ENCODE measurements around the gene CD68. TPM values are rescaled to one million over a fixed set of nuclear protein-coding genes. Genes with fewer than 3 reads are reported as not detected.

The CD68 gene
- polyA plus RNA-seq (ENCODE audit: insufficient read length), result 25.6 TPM

- no peak for DNase-seq (ENCODE audit: low read depth)
Observed at GRCh38 chr17:7579001-7579833, at the start of gene CD68. TSS of gene CD68 (plus strand) at chr17:7579638. CDS start at chr17:7579678, 40 bp downstream.

DNA sequence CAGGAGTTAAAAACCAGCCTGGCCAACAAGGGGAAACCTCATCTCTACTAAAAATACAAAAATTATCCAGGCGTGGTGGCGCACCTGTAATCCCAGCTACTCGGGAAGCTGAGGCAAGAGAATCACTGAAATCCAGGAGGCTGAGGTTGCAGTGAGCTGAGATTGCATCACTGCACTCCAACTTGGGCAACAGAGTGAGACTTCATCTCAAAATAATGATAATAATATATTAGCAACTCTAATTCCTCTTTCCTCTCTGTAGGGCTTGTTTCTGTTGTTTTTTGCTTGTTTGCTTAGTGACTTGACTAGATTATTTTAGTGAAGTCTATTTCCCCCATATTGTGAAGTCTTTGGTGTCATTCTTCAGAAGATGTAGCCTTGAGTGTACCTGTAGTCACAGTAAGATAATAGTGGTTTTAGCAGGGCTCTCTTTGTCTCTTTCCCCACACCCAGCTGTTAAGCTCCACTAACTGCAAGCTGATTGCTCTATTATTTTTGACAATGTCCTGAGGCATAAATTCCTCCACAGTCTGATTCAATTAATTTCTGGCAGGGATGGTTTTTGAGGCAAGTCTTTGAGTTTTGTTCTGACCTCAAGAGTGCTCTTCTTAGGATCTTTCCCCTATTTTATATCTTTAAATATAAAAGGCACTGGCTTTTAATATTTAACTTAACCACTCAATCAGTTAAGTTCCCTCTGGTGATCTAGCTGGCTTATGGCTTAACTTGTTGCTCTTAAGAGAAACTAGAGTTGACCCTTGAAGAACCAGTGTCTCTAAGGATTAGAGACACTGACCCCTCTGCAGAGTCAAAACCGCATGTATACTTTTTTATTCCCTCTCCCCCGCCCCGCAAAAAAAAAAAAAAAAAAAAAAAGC is 49.2 kb upstream of the CD68 start:
- no peak for DNase-seq (ENCODE audit: low read depth)

GRCh38 chr17:7538050-7538449 is 41.4 kb upstream of the CD68 start:
- no peak for DNase-seq (ENCODE audit: low read depth)

DNA sequence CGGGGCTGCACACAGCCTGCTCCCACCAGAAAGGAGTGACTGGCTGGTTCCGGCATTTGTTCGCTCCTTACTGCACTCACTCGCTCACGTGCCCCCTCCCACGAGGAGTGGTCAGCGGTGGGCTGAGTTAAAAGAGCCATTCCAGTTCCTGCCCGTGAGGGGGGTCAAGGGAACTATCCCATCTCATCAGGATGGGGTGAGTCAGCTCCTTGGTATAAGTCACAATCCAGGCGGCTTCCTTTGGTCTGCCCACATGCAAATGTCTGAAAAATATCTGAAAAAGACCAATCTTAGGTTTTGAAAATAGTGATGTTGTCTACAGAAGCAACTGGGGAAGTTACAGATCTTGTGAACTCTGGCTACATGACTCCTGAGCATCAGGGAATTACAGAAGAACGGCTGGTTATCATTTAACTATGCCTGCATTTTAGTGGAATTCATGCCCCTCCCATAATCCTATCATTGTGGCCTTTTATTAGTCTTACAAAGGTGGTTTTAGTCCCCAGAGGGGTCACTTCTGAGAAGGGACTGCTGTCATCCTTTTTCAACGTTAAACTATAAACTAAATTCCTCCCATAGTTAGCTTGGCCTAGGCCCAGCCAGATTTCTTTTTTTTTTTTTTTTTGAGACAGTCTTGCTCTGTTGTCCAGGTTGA is 40.4 kb upstream of the CD68 start:
- no peak for DNase-seq (ENCODE audit: low read depth)

DNA sequence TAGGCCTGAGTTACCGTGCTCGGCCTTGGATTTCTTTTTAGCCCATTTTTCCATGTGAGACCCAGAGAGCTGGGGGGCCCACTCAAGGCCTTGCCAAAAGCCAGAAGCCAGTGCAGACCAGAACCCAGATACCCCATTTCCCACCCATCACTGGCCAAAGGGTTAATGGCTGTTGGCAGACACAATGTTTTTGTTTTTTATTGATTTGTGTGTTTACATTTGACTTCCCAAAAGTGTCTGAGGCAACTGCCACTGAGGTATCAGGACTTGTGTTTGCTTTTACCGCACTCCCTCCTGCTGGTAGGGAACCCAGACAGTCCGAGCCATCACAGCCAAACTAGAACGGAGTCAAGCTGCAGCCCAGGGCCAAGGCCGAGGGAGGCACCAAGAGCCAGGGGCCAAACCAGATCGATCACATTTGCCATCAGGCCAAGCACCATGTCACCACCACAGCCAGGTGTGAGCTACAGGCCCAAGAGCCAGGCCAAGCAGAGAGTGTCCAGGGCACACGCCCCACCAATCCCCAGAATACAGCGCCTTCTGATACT is 38.3 kb upstream of the CD68 start:
- no peak for DNase-seq (ENCODE audit: low read depth)

- no peak for DNase-seq (ENCODE audit: low read depth)
Observed at GRCh38 chr17:7544911-7545310, 34.5 kb upstream of the CD68 start.

DNA sequence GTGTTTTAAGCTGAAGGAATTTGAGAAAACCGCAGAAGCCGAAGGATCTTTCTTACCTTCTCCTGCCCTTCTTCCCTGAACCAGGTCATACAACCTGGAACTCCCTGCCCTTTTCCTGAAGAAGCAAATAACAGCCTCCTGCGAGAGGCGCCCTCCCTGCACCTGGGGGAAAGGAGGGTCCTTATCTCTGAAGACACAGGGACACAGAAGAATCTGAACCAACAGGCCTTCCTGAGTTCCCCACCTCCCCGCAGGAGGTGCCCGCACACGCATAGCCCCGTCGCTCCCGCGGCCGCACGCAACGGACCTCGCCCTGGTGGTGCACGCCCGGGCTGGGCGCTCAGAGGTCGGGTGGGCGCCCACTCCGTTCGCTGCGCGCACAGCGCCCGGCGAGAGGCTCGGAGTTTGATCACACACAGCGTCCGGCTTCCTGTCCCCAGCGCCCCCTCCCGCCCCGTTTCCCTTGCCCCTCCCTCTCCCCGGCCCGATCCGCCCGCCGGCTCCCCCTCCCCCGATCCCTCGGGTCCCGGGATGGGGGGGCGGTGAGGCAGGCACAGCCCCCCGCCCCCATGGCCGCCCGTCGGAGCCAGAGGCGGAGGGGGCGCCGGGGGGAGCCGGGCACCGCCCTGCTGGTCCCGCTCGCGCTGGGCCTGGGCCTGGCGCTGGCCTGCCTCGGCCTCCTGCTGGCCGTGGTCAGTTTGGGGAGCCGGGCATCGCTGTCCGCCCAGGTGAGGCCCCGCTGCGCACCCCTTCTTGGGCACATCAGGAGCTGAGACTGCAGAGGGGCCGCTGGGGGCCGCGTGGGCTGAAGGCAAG is 30.6 kb upstream of the CD68 start, which contains the start of gene TNFSF12:
TSS of gene TNFSF12 (plus strand) at position 474 of the 816 bp plus-strand sequence. CDS start at position 570, 96 bp downstream.
- no peak for DNase-seq (ENCODE audit: low read depth)

- DNase-seq (ENCODE audit: low read depth), result no peak
Observed at GRCh38 chr17:7549401-7550055, 29.9 kb upstream of the CD68 start.

GRCh38 chr17:7550344-7550743 is 29.1 kb upstream of the CD68 start:
- no peak for DNase-seq (ENCODE audit: low read depth)

DNA sequence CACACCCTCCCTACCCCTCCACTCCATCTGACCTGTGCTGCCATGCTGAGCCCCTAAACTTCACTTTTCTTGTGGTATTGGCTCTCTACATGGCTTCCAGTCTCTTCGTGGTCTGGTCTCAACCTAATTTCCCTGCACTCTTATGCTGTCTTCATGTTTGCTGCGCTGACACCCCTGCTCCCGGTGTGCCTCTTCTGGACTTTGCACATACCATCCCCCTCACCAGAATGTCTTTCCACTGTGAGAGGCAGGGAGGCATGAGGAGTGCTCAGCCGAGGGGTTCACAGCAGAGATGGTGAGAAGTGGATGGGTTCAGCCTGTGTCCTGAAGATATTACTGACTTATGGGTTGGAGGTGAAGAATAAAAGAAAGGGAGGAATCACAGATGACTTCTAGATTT is 28.0 kb upstream of the CD68 start:
- no peak for DNase-seq (ENCODE audit: low read depth)

- DNase-seq (ENCODE audit: low read depth), result no peak
Observed at GRCh38 chr17:7552621-7553051, 26.8 kb upstream of the CD68 start.

DNA sequence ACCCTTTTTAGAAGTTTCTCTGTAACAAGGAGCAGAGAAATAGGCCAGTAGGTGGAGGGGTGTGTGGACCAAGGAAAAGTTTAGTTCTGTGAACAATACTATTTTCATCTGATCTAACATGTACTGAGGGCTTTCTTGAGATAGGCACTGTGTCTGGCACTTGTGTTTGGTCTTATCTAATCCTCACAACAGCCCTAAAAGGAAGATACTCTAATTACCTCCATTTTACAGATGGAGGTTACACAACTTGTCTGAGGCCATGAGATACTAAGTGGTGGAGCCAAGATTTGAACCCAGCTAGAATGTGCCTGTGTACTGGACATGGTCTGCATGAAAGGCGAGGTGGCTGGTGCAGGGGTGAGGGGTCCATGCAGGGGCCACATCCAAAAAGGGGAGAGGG is 26.1 kb upstream of the CD68 start:
- no peak for DNase-seq (ENCODE audit: low read depth)

DNA sequence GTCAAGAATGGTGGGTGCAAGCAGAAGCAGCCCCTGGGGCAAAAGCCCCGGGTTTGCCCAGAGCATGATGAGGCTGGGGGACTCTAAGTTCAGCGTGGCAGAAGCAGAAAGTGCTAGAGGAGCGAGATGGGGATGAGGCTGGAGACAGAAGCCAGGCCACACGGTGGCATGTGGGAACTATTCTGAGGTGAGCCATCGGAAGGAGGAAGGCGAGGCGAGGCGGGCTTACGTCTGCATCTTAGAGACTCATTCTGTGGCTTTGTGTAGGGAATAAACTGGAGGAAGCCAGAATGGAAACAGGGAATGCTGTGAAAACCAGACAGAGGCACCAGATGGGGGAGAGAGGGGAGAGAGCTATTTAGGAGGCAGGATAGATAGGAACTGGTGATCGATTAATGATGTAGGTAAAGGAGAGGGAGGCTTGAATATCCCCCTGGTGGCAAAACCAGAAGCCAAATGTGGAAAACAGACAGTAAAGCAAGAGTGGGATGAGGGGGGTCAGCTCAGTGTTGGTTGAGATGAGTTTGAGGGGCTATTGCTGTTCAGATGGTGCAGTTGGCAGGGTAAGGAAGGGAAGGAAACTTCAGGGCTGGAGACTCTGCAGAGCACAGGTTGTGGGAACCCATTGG is 24.0 kb upstream of the CD68 start:
- DNase-seq (ENCODE audit: low read depth), result no peak

DNA sequence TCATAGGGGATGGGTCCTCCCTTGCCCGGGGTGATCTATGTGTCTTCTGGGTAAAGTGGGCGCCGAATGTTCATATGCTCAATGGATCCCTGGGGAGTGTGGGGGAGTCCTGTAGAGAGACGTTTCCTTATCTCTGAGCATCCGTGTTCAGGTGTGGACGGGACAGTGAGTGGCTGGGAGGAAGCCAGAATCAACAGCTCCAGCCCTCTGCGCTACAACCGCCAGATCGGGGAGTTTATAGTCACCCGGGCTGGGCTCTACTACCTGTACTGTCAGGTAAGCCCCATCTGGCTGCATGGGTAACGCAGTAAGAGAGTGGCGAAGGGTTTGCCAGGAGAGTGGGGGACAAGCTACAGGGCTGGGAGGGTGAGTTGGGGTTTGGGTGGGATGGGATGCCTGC is 22.8 kb upstream of the CD68 start:
- no peak for DNase-seq (ENCODE audit: low read depth)

GRCh38 chr17:7557147-7557764 is 22.2 kb upstream of the CD68 start:
- no peak for DNase-seq (ENCODE audit: low read depth)

GRCh38 chr17:7557775-7558543 is 21.5 kb upstream of the CD68 start:
- peak; percentile 82 for DNase-seq (ENCODE audit: low read depth)

- DNase-seq (ENCODE audit: low read depth), result no peak
Observed at GRCh38 chr17:7558544-7559319, 20.7 kb upstream of the CD68 start, which contains the start of gene TNFSF13. TSS of gene TNFSF13 (plus strand) at chr17:7558750. CDS start at chr17:7559040, 290 bp downstream.

Measured in forelimb muscle (tissue), 1 donor.